IgD-negative memory B cell (primary cell): ENCODE data around the gene ATP6V1D. TPM values are rescaled to one million over a fixed set of nuclear protein-coding genes. Genes with fewer than 3 reads are reported as not detected.
A peak's percentile ranks its signal among the peaks of the same experiment; 100 is the strongest.
"Not testable (repeated sequence)": the region's sequence is repeated elsewhere in the genome, so short reads cannot be mapped to it uniquely, and the experiment has no call there.

Source experiments
- H3K27ac Mint-ChIP-seq, 3 donors: one replicate each; pipeline ENCODE4 v1.8.0; 2020 to 2022; ENCODE audit warnings: mild to moderate bottlenecking in 3 of 3, mixed read lengths in 3 of 3, moderate library complexity in 1 of 3
- H3K27me3 Mint-ChIP-seq: one replicate; pipeline ENCODE4 v1.8.0; 2021; ENCODE audit warnings: mixed read lengths
- H3K36me3 Mint-ChIP-seq: one replicate; pipeline ENCODE4 v1.8.0; 2020; ENCODE audit warnings: mild to moderate bottlenecking, mixed read lengths
- H3K4me1 Mint-ChIP-seq, 3 donors: one replicate each; pipeline ENCODE4 v1.8.0; 2020 to 2022; ENCODE audit warnings: mixed read lengths in 3 of 3, mild to moderate bottlenecking in 1 of 3
- H3K4me3 Mint-ChIP-seq, 4 donors: one replicate each; pipeline ENCODE4 v1.8.0; 2020 to 2022; ENCODE audit warnings: mild to moderate bottlenecking in 4 of 4, mixed read lengths in 4 of 4, moderate library complexity in 3 of 4
- H3K9me3 Mint-ChIP-seq, 3 donors: one replicate each; pipeline ENCODE4 v1.8.0; 2020 to 2021; ENCODE audit warnings: mixed read lengths in 3 of 3, mild to moderate bottlenecking in 1 of 3
- polyA plus RNA-seq: library from polyadenylated mRNA; unstranded; fragments of 300-500 nt; fragmentation: Illumina TruSeq; gene quantifications from one replicate; pipeline ENCODE4 v1.2.3, GENCODE V29; 2021

The ATP6V1D gene
- polyA plus RNA-seq, 1 donor from 2014 or later = 38.1 TPM

- Mint-ChIP-seq H3K9me3 (no peaks in the 10 kb centered on the region), H3K27me3 (no peaks in the 10 kb centered on the region), H3K36me3 (no peaks in the 10 kb centered on the region), H3K27ac (no peak overlapping the region), H3K4me1 (no peaks in the 10 kb centered on the region), H3K4me3 (no peak overlapping the region)
Observed at GRCh38 chr14:67345583-67345982, 14.0 kb downstream of the ATP6V1D start.

GRCh38 chr14:67343601-67344230, 15.9 kb downstream of the ATP6V1D start:
- H3K27me3 Mint-ChIP-seq = no peaks in the 10 kb centered on the region
- H3K4me1 Mint-ChIP-seq = no peaks in the 10 kb centered on the region
- H3K36me3 Mint-ChIP-seq = no peaks in the 10 kb centered on the region
- peak overlapping the region in 1 of 3 donors; percentile 62 for H3K27ac Mint-ChIP-seq
- no peaks in the 10 kb centered on the region for H3K9me3 Mint-ChIP-seq
- no peak overlapping the region for H3K4me3 Mint-ChIP-seq

GRCh38 chr14:67341231-67341630, 18.4 kb downstream of the ATP6V1D start:
- not testable (repeated sequence) for H3K27ac Mint-ChIP-seq, H3K9me3 Mint-ChIP-seq, H3K4me3 Mint-ChIP-seq, H3K36me3 Mint-ChIP-seq, H3K27me3 Mint-ChIP-seq, H3K4me1 Mint-ChIP-seq

DNA sequence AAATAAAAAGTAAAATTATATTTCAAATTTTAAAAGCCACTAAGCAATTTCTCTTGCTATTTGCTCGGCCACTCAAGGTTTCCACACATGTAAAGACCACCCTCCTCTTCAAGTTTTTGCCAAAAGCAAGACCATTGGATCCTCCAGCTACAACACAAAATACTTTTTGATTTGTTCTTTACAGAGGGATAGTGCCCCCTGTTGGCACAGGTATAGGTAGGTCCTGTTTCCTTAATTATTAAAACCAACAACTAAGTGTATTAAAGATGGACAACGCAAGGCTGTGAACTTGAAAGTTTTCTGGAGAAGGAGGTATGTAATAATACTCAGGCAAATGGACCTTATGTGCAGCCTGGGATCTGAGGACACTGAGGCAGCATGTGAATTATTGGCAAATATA, 23.8 kb downstream of the ATP6V1D start:
- Mint-ChIP-seq H3K27ac (peak overlapping the region in 1 of 3 donors; percentile 51), H3K4me3 (no peak overlapping the region), H3K27me3 (no peaks in the 10 kb centered on the region), H3K9me3 (no peaks in the 10 kb centered on the region), H3K36me3 (peaks cover 11% of the 10 kb centered on the region), H3K4me1 (no peaks in the 10 kb centered on the region)

- H3K9me3 Mint-ChIP-seq = no peaks in the 10 kb centered on the region
- no peaks in the 10 kb centered on the region for H3K27me3 Mint-ChIP-seq
- H3K4me3 Mint-ChIP-seq = no peak overlapping the region
- no peaks in the 10 kb centered on the region for H3K4me1 Mint-ChIP-seq
- peaks cover 19% of the 10 kb centered on the region for H3K36me3 Mint-ChIP-seq
- H3K27ac Mint-ChIP-seq = no peak overlapping the region
Observed at GRCh38 chr14:67332468-67332867, 27.1 kb downstream of the ATP6V1D start.

GRCh38 chr14:67331368-67332125, 28.1 kb downstream of the ATP6V1D start:
- H3K36me3 Mint-ChIP-seq = peaks cover 19% of the 10 kb centered on the region
- H3K4me3 Mint-ChIP-seq = no peak overlapping the region
- H3K27ac Mint-ChIP-seq = no peak overlapping the region
- H3K9me3 Mint-ChIP-seq = no peaks in the 10 kb centered on the region
- H3K27me3 Mint-ChIP-seq = no peaks in the 10 kb centered on the region
- H3K4me1 Mint-ChIP-seq = no peaks in the 10 kb centered on the region

DNA sequence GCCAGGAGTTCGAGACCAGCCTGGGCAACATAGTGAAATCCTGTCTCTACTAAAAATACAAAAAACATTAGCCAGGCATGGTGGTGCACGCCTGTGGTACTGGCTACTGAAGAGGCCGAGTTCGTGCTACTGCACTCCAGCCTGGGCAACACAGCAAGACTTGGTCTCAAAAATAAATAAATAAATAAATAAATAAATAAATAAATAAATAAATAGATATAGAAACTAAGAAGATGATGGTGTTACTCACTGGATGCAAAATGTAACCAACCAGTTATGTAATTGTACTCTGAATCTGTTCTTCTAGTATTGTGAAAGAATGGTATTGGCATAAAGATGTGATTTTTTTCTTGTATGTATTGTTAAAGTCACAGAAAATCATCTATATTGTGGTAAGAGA, 29.9 kb downstream of the ATP6V1D start:
- peaks cover 22% of the 10 kb centered on the region for H3K36me3 Mint-ChIP-seq
- H3K27me3 Mint-ChIP-seq, H3K4me1 Mint-ChIP-seq, H3K27ac Mint-ChIP-seq, H3K4me3 Mint-ChIP-seq, H3K9me3 Mint-ChIP-seq: not testable (repeated sequence)

- Mint-ChIP-seq H3K36me3 (peaks cover 3% of the 10 kb centered on the region), H3K27ac (no peak overlapping the region), H3K9me3 (no peaks in the 10 kb centered on the region), H3K4me3 (no peak overlapping the region), H3K4me1 (no peaks in the 10 kb centered on the region), H3K27me3 (no peaks in the 10 kb centered on the region)
Observed at GRCh38 chr14:67319142-67319541, 40.5 kb downstream of the ATP6V1D start.

DNA sequence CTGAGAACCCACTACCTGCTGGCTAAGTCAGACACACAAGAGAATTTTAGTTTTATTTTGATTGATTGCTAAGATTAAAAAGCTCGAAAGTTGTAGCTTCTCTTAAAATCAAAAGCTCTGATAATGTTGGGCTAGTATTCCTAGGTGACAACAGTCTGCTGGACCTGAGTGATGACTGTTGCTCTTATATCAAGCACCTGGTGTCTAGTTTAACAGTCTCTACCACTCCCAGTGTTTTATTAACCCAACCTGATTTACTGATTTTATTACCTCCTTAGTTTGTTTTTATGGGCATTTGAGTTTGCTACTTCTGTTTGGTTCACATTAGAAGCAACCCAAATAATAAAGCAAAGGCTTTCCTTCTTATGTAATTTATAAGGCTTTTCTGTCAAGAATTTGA, 41.8 kb downstream of the ATP6V1D start:
- H3K9me3 Mint-ChIP-seq = no peaks in the 10 kb centered on the region
- H3K27me3 Mint-ChIP-seq = no peaks in the 10 kb centered on the region
- peaks cover 5% of the 10 kb centered on the region for H3K36me3 Mint-ChIP-seq
- H3K4me3 Mint-ChIP-seq = no peak overlapping the region
- H3K27ac Mint-ChIP-seq = no peak overlapping the region
- no peaks in the 10 kb centered on the region for H3K4me1 Mint-ChIP-seq

GRCh38 chr14:67313153-67313552, 46.5 kb downstream of the ATP6V1D start:
- Mint-ChIP-seq H3K27ac (no peak overlapping the region), H3K4me1 (no peaks in the 10 kb centered on the region), H3K4me3 (no peak overlapping the region), H3K9me3 (no peaks in the 10 kb centered on the region), H3K36me3 (peaks cover 5% of the 10 kb centered on the region), H3K27me3 (no peaks in the 10 kb centered on the region)

- H3K27me3 Mint-ChIP-seq = no peaks in the 10 kb centered on the region
- no peaks in the 10 kb centered on the region for H3K9me3 Mint-ChIP-seq
- H3K4me1 Mint-ChIP-seq = peaks cover 4 to 5% (median 4%) of the 10 kb centered on the region in 3 donors
- peaks cover 10% of the 10 kb centered on the region for H3K36me3 Mint-ChIP-seq
- no peak overlapping the region for H3K27ac Mint-ChIP-seq
- H3K4me3 Mint-ChIP-seq = no peak overlapping the region
Observed at GRCh38 chr14:67311868-67312267, 47.7 kb downstream of the ATP6V1D start.

Other genes with a start within 250 kb of the ATP6V1D start
- not detected for gene GARIN2, start 170.4 kb downstream of the ATP6V1D start, polyA plus RNA-seq
- 2.4 TPM for gene PALS1, start 118.4 kb downstream of the ATP6V1D start, polyA plus RNA-seq
- 124 TPM for gene EIF2S1, start 524 bp upstream of the ATP6V1D start, polyA plus RNA-seq
- not detected for gene PLEK2, start 52.4 kb upstream of the ATP6V1D start, polyA plus RNA-seq
- gene TMEM229B, start 128.9 kb upstream of the ATP6V1D start, polyA plus RNA-seq = 7.0 TPM
- not detected for gene PLEKHH1, start 173.5 kb upstream of the ATP6V1D start, polyA plus RNA-seq
- gene PIGH, start 240.5 kb upstream of the ATP6V1D start, polyA plus RNA-seq = 46.6 TPM